Rectal smooth muscle tissue (tissue), 1 donor: ENCODE measurements around the gene CDK18.

Experiments
- H3K27ac ChIP-seq: one replicate; pipeline ENCODE4 v1.7.0; 2013; ENCODE audit warnings: low read depth, low read length, inconsistent platforms
- H3K27me3 ChIP-seq: one replicate; pipeline ENCODE4 v1.7.0; 2013; ENCODE audit warnings: low read length; ENCODE audit not compliant: control insufficient read depth, insufficient read depth
- H3K36me3 ChIP-seq: one replicate; pipeline ENCODE4 v1.7.0; 2013; ENCODE audit warnings: low read length; ENCODE audit not compliant: control insufficient read depth, insufficient read depth
- H3K4me1 ChIP-seq: one replicate; pipeline ENCODE4 v1.7.0; 2013; ENCODE audit warnings: low read length; ENCODE audit not compliant: control insufficient read depth, insufficient read depth
- H3K4me3 ChIP-seq: one replicate; pipeline ENCODE4 v1.7.0; 2013; ENCODE audit warnings: low read length
- H3K9ac ChIP-seq: one replicate; pipeline ENCODE4 v1.7.0; 2013; ENCODE audit warnings: low read length

The CDK18 gene

DNA sequence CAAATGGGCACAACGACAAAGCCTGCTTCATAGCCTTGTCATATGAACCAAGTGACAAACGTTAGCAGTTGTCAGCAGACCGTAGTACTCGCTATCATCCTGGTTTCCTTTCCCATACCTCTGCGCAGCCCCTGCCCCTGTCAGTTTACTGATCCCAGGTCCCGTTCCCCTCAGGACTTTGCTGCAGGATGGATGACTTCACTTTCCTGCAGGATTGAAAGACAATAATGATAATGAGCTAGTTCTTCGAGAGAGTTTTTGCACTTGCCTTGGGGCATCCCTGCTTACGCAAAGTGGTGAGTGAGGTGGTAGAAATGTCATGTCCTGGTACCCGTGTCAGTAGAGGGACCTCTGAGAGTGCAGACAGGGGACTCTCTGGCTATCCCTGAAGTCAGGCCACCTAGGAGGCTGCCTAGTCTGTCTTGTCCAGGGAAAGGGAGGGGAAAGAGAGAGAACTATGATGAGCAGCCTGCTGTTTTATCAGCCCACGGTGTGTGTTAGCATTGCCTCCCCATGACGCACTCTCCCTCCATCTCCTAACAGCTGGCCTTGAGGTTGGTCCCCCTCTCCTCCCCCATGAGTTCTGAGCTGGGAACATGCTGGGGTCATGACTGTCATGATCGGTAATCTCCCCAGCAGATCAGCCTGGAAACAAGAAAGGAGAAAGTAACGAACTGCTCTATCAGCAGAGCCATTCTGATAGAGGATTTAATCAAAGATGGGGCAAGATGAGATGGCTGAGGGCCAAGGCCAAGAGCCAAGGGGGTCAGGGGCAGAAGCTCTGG lies 73.6 kb downstream of the CDK18 start:
- no peaks in the 10 kb centered on the region for H3K4me1 ChIP-seq
- no peaks in the 10 kb centered on the region for H3K36me3 ChIP-seq
- no peak overlapping the region for H3K27ac ChIP-seq
- H3K4me3 ChIP-seq = no peak overlapping the region
- H3K27me3 ChIP-seq = peaks cover 3% of the 10 kb centered on the region
- no peak overlapping the region for H3K9ac ChIP-seq

DNA sequence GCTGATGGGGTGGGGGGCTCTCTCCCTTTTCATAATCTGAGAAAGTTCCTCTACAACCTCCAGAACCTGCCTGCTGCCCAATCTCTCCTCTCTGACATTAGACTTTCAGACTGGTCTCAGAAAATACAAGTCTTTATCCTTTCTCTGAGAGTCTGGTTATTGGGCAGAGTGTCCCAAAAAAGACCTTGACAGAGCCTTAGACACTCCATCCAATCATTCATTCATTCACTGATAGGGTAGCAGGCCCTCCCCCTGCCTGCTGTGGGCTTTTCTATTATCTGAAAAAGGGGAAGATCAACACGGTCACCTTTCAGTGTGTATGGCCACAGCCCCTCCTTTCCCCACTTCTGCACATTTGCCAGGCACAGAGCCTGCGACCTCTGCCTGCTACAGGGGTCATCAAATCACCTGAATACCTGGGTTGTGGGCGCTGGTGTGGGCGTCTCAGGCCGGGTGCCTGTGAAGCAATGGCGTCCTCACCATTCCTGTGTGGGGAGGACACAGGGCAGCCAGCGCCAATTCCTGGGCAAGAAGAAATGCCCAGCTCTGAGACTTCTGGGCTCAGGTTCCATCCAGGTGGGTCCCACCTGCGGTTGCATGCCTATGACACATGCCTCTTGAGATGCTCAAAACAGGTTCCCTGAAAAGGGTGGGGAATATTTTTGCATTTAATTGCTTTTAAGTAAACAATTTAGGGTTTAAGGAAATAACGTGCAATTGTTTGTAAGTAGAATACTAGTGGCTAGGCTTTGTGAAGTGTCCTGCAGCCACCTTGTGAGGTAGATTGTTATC lies 74.5 kb downstream of the CDK18 start:
- Histone ChIP-seq H3K36me3 (no peaks in the 10 kb centered on the region), H3K27ac (no peak overlapping the region), H3K4me1 (no peaks in the 10 kb centered on the region), H3K27me3 (peaks cover 3% of the 10 kb centered on the region), H3K9ac (no peak overlapping the region), H3K4me3 (no peak overlapping the region)

DNA sequence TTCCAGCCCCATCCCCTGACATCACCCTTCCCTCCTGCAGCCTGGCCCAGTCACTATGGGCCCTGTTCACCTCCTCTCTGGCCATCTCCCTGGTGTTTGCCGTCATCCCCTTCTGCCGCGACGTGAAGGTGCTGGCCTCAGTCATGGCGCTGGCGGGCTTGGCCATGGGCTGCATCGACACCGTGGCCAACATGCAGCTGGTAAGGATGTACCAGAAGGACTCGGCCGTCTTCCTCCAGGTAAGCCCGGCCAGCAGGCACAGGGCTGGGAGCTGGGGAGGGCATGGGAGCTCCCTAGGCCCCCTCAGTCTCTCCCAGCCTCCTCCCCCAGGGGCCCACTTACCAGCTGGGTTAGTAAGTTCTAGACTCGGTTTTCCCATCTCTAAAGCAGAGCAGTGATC lies 75.2 kb downstream of the CDK18 start:
- Histone ChIP-seq H3K4me3 (no peak overlapping the region), H3K36me3 (no peaks in the 10 kb centered on the region), H3K27ac (no peak overlapping the region), H3K4me1 (no peaks in the 10 kb centered on the region), H3K27me3 (peaks cover 3% of the 10 kb centered on the region), H3K9ac (no peak overlapping the region)

DNA sequence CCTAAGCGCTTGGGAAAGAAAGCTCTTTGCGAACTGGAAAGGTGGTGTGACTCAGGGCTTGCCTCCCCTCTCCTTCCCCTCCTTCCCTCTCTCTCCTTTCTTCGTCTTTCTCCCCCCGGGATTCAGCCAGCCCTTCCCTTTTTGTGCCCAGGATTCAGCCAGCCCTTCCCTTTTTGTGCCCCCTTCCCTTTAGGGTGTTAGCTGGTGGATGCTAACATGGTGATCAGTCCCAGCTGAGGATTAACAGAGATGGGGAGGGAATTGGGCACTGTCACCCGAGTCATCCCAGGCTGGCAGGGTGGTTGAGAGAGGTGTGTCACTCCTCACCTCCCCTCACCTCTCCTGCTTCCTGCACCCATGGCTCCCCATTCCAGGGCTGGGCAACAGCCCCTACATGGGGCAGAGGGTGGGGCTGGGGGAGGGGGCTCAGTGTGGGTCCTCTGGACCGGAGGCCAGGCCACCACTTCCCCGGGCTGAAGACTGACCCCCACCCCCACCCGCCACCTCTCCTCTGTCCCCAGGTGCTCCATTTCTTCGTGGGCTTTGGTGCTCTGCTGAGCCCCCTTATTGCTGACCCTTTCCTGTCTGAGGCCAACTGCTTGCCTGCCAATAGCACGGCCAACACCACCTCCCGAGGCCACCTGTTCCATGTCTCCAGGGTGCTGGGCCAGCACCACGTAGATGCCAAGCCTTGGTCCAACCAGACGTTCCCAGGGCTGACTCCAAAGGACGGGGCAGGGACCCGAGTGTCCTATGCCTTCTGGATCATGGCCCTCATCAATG lies 75.9 kb downstream of the CDK18 start:
- H3K36me3 ChIP-seq = no peaks in the 10 kb centered on the region
- peaks cover 3% of the 10 kb centered on the region for H3K27me3 ChIP-seq
- no peak overlapping the region for H3K27ac ChIP-seq
- no peak overlapping the region for H3K9ac ChIP-seq
- no peak overlapping the region for H3K4me3 ChIP-seq
- H3K4me1 ChIP-seq = no peaks in the 10 kb centered on the region

DNA sequence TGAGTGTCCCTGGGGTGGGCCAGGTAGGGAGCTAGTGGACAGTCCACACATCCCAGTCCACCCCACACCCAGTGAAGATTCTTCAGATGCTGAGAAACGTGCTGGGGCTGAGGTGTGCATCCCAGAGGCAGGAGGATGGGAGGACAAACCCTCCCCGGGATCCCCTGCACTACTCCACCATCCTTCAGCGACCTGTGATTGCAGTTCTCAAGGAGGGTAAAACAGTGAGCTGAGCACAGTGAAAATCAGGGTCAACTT lies 76.4 kb downstream of the CDK18 start:
- Histone ChIP-seq H3K27me3 (peaks cover 3% of the 10 kb centered on the region), H3K4me1 (no peaks in the 10 kb centered on the region), H3K4me3 (no peak overlapping the region), H3K36me3 (no peaks in the 10 kb centered on the region), H3K27ac (no peak overlapping the region), H3K9ac (no peak overlapping the region)

DNA sequence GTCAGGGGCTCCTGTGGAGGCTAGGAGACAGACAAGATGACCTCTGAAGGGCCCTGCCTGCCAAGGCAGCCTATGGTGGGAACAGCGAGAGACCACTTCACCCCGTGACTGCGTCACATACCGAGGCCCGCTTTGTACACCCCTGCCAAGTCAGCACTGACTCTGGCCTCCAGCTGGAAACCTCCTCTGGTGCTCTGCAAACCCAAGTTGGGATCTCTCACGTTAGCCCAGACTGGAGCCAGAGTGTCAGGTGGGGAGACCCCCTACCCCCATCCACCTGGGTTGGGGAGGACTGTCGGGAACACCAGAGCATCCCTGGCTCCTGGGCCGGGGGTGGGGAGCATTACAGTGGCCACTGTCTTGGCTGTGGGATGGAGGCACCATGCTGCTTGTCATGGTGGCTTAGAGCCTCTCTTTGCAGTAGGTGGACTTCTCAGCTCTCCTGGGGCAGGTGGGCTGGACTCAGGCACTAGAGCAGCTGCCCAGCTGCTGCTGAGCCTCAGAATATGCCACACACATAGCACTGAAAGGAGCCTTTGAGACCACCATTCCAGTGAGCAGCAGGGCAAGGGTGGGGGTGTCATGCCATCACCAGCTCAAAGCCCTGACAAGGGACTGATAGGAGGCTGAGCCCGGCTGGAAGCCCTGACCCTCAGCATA lies 77.0 kb downstream of the CDK18 start:
- H3K27ac ChIP-seq = no peak overlapping the region
- H3K9ac ChIP-seq = no peak overlapping the region
- no peaks in the 10 kb centered on the region for H3K4me1 ChIP-seq
- no peaks in the 10 kb centered on the region for H3K36me3 ChIP-seq
- peaks cover 3% of the 10 kb centered on the region for H3K27me3 ChIP-seq
- no peak overlapping the region for H3K4me3 ChIP-seq

DNA sequence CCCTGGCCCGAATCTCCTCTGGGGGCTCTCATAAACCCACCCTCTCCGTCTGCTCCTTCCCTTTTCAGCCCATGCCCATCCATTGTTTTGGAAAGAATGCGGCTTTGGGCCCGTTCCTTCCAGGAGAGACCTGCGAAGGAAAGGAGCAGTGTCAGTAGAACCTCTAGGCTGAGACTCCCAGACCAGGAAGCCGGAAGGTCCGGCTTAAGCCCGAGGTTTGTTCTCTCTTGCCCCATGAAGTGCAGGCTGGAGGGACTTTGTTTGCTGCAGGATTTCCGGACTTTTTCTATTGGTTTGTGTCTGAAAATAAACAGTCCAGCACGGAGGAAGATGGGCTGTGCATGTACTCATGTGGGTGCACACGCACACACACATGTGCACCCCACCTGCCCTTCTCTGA lies 77.6 kb downstream of the CDK18 start:
- Histone ChIP-seq H3K4me1 (no peaks in the 10 kb centered on the region), H3K27ac (no peak overlapping the region)

More for the DNA sequence above, 77.6 kb downstream of the CDK18 start:
- Histone ChIP-seq H3K4me3 (no peak overlapping the region), H3K36me3 (no peaks in the 10 kb centered on the region), H3K27me3 (peaks cover 3% of the 10 kb centered on the region), H3K9ac (no peak overlapping the region)
